ENCODE measurements around the gene EXOC3.

Gene EXOC3

DNA sequence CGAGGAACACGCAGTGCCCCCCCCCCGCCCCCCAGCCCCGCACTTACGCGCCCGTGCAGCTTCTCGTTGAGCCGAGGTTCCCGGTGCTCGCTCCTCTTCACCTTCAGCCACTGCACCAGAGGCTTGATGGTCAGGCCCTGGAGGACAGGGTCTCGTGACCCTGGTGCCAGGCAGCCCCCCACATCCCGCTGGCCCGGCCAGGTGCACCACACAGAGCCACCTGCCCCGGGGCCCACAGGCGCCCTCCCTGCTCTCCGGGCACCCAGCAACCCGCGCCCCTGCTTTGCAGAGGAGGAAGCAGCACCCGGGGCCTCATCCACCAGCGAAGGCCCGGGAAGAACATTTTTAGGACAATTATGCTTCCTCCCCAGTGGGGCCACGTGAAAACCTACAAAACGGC is 39.0 kb downstream of the EXOC3 start:
- in situ Hi-C loops (cut with MboI; ENCODE audit: low pct_unique_long_range_greater_than_20kb, low sequenced_read_pairs, unreplicated experiment): no loop called here
- TF ChIP-seq, protein P1, sequence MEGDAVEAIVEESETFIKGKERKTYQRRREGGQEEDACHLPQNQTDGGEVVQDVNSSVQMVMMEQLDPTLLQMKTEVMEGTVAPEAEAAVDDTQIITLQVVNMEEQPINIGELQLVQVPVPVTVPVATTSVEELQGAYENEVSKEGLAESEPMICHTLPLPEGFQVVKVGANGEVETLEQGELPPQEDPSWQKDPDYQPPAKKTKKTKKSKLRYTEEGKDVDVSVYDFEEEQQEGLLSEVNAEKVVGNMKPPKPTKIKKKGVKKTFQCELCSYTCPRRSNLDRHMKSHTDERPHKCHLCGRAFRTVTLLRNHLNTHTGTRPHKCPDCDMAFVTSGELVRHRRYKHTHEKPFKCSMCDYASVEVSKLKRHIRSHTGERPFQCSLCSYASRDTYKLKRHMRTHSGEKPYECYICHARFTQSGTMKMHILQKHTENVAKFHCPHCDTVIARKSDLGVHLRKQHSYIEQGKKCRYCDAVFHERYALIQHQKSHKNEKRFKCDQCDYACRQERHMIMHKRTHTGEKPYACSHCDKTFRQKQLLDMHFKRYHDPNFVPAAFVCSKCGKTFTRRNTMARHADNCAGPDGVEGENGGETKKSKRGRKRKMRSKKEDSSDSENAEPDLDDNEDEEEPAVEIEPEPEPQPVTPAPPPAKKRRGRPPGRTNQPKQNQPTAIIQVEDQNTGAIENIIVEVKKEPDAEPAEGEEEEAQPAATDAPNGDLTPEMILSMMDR (IDR thresholded peaks at IDR 0.05; ENCODE audit: extremely low read depth, insufficient read depth, missing control alignments): no peak

GRCh38 chr5:482506-482905 is 39.5 kb downstream of the EXOC3 start:
- TF ChIP-seq, protein P1 (IDR thresholded peaks at IDR 0.05; ENCODE audit: extremely low read depth, insufficient read depth, missing control alignments): no peak
- DNase-seq (ENCODE audit: low spot score): no peak
- in situ Hi-C loops (cut with MboI; ENCODE audit: low pct_unique_long_range_greater_than_20kb, low sequenced_read_pairs, unreplicated experiment): no loop called here

More for the DNA sequence above, 39.0 kb downstream of the EXOC3 start:
- no peak for DNase-seq (ENCODE audit: low spot score)

GRCh38 chr5:483011-483410 is 40.0 kb downstream of the EXOC3 start:
- no peak for DNase-seq (ENCODE audit: low spot score)
- TF ChIP-seq, protein P1 (IDR thresholded peaks at IDR 0.05; ENCODE audit: extremely low read depth, insufficient read depth, missing control alignments): no peak
- in situ Hi-C loops (cut with MboI; ENCODE audit: low pct_unique_long_range_greater_than_20kb, low sequenced_read_pairs, unreplicated experiment): no loop called here

GRCh38 chr5:483434-484140 is 40.6 kb downstream of the EXOC3 start:
- no peak for DNase-seq (ENCODE audit: low spot score)
- in situ Hi-C loops (cut with MboI; ENCODE audit: low pct_unique_long_range_greater_than_20kb, low sequenced_read_pairs, unreplicated experiment): no loop called here
- TF ChIP-seq, protein P1 (IDR thresholded peaks at IDR 0.05; ENCODE audit: extremely low read depth, insufficient read depth, missing control alignments): no peak

DNA sequence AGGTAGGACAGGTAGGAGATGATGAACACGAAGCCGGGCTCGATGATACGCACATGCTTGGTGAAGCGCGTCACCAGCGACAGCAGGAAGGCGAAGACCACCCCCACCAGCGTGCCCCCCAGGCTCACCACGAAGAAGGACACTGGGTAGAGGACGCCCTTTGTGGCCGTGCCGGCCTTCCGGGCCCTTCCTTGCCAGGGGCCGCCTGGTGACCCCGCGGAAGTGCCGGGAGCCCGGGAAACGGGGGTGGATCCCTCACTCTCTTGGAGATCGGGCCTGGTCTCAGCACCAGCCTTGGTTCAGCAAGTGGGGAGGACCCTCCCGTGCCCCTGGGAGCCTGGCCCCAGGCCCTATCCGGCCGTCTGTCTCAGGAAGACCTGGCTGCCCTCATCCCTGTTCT is 41.6 kb downstream of the EXOC3 start:
- TF ChIP-seq, protein P1 (IDR thresholded peaks at IDR 0.05; ENCODE audit: extremely low read depth, insufficient read depth, missing control alignments): no peak
- in situ Hi-C loops (cut with MboI; ENCODE audit: low pct_unique_long_range_greater_than_20kb, low sequenced_read_pairs, unreplicated experiment): no loop called here
- DNase-seq (ENCODE audit: low spot score): no peak

DNA sequence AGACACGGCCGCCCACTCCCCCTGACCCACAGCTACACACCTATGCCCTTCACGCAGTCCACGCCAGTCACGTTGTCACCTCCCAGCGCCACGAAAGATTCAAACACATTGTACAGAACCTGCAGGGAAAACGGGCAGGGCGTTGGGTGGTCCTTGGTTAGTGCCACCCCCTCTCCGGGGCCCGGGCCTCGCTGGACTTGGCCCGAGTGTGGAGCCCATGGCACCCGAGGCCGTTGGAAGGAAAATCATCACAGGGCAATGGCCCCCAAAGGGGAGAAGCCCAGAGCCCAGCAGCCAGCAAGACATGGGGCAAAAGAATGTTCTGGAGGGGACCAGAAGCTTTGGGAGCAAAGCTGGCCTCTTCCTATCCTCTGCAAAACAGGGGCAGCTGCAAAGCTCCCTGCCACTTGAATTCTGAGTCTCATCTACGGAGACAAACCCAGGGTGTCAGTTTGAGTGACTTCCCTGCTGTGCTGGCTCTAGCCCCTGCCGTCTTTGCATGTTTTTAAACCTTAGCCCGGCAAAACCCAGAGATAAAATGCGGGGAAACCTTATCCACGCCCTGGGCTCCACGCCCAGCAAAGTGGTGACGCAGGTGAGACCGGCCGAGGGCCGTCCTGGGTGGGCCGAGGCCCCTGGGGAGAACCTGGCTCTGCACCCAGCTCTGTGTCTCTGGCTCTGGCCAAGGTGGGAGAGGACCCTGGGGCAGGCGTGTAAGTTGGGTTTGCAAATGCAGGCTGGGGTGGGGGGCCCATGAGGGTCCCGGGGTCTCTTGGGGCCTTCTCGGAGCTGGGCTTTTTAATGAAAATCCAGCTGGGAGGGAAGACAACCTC is 42.4 kb downstream of the EXOC3 start:
- TF ChIP-seq, protein P1 (IDR thresholded peaks at IDR 0.05; ENCODE audit: extremely low read depth, insufficient read depth, missing control alignments): no peak
- no peak for DNase-seq (ENCODE audit: low spot score)
- in situ Hi-C loops (cut with MboI; ENCODE audit: low pct_unique_long_range_greater_than_20kb, low sequenced_read_pairs, unreplicated experiment): no loop called here
